SW480 (cell line): Measurements from ENCODE around the gene BICD1.

ENCODE experiments used
- DNase-seq: peaks from one replicate; pipeline ENCODE4 v3.0.0-alpha.2; 2016; ENCODE audit warnings: low spot score

The BICD1 gene

GRCh38 chr12:32104572-32105355 lies 1.9 kb upstream of the BICD1 start:
- DNase-seq: no peak

- DNase-seq: no peak
Measured at GRCh38 chr12:32105986-32106516, 596 bp upstream of the BICD1 start.

DNA sequence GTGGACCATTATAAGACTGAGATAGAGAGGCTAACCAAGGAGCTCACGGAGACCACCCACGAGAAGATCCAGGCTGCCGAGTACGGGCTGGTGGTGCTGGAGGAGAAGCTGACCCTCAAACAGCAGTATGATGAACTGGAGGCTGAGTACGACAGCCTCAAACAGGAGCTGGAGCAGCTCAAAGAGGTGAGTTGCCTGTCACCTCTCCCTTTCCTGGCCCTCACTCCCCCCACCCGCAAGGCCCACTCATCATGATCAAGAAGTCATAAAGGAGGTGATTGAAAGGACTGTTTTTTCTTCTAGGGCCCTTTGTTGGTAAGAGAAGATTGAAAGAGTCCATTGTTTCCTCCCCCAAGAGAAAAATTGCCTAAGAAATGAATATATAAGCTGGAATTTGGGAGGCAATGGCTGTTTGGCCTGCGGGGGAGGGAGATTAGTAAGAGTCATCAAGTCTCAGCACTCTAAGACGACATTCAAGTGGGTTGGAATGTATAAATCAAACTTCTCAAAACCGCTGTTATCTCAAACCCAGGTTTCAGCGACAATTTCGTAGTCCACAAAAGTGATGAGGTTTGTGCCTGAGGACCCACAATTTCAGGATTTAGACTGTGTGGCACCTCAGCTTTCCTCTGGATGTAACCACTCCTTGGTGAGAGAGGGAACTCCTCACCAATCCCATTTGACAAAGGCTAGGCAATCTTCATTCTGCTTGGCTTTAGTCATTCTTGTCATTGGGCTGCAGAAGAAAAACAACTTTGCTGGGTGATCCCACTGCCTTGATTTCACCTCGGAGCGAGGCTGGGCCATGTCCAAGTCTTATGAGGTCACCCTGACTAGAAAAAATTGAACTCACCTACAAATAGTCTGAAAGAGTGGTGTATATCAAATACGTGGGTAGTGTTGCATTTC lies 966 bp downstream of the BICD1 start:
- DNase-seq: peak; percentile 47

DNA sequence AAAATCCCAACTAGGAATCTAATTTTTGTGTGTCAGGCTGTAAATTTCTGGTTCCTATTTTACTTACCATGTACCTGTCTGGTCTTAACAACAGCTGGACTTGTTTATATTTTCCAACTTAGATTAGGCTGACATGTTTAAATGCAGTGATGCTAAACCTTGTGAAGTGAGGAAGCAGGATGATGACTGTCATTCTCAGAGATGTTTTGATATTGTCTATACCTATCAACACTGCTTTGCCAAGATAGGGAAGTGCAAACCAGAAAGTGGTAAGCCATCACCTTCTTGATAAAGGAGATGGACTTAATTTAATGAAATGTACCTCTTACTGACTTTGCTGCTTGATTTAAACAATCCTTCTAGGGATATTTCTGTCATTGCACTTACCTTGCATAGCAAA lies 2.1 kb downstream of the BICD1 start:
- DNase-seq: no peak

GRCh38 chr12:32110417-32110816 lies 3.8 kb downstream of the BICD1 start:
- no peak for DNase-seq

GRCh38 chr12:32110942-32111341 lies 4.3 kb downstream of the BICD1 start:
- no peak for DNase-seq

GRCh38 chr12:32115404-32116104 lies 8.9 kb downstream of the BICD1 start:
- peak; percentile 90 for DNase-seq

- DNase-seq: no peak
Measured at GRCh38 chr12:32116897-32117296, 10.2 kb downstream of the BICD1 start.

- no peak for DNase-seq
Measured at GRCh38 chr12:32117316-32117715, 10.7 kb downstream of the BICD1 start.

DNA sequence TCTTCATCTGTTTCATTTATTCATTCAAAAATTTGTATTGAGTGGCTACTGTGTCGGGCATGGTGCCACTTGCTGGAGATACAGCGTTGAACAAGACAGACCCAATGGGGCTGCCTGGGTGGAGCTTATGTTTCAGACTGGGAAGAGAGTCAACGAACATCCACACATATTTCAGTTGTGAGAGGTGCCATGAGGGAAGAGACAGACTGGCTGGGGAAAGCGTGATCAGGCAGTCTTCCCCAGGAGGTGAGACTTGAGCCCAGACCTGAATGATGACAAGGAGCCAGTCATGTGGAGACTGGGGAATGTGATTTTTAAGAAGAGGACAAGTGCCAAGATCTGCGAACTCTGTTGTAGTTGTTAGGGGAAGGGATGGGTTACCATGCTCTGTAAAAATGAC lies 12.2 kb downstream of the BICD1 start:
- DNase-seq: no peak

DNA sequence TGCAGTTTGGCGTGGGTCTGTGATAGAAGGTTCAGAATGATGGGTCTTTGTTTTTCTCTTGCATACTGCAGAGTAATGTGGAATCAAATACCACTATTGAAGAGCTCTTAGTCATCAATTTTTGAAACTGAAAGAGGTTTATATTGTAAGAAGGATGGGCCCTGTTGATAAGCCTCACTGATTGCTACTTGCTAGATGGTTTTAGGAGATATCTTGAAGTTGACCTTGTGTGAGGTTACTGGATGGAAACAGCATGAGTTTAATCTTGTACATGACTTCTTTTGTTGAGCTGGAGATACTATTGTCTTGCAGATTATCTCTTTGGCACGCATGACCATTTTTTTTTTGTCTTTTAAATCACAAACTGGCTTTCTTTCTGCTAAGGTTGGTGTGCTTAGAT lies 13.8 kb downstream of the BICD1 start:
- DNase-seq: no peak

DNA sequence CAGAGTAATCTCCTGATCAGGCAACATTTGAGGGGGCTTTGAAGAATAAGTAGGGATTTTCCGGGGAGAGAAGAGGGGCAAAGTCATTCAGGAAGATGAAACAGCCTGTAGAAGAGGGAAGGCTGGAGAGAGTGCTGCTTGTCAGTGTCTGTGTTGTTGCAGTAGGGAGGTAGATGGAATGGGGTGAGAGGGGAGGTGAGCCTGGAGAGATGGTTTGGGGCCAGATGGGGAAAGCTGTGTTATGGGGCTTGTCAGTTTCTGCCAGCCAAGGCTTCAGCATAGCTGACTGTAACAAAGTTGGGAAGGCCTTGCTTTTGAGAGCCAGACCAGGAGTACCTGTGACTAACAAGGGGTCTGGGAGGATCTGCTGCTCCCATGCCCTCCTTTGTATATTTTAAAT lies 18.0 kb downstream of the BICD1 start:
- no peak for DNase-seq

DNA sequence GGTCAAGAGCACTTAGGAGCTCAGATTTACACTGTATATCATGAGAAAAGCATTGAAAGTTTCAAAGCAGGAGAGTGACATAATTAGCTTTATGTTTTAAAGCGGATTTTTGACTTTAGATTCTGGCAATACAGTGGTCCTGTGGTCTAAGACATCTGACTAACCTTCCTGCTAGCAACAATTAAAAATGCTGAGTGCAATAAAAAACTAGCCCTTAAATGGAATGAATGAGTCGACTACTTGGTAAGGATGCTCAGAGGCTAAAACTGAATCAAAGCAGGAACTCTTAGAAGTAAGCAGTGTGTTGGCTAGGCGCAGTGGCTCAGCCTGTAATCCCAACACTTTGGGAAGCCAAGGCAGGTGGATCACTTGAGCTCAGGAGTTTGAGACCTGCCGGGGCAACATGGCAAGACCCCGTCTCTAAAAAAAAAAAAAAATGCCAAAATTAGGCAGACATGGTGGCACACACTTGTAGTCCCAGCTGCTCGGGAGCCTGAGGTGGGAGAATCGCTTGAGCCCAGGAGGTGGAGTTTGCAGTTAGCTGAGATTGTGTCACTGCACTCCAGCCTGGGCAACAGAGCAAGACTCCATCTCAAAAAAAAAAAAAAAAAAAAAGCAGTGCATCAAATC lies 18.9 kb downstream of the BICD1 start:
- no peak for DNase-seq

DNA sequence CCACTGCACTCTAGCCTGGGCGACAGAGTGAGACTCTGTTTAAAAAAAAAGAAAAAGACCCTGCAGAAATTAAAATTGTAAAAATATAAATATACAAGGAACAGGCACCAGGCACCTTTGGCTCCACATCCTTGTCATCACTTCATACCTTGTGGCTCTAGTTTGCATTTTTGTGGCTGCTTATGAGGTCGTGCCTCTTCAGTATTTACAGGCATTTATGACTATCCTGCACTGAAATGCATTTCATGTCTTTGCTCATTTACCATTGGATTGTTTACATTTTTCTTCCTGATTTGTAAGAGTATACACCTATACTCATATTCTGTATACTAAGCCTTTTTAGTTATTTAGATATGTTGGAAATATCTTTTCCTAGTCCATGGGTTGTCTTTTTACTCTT lies 20.1 kb downstream of the BICD1 start:
- DNase-seq: peak; percentile 82

DNA sequence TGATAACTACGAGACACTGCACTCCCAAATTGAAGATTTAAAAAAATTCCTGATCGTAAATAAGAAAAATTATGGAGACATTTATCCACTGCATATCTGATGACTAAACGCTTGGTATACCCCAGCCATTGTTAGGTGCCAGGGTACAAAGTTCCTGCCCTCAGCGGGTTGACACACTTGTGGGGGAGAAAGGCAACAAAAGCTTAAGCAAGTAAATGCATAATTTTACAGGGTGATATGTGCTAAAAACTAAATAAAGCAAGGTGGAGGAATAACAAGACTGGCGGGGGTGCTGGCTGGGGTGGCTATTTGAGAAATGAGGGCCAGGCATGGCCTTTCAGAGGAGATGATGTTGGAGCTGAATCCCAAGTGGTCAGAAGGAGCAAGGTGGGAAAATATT lies 25.0 kb downstream of the BICD1 start:
- DNase-seq: no peak

DNA sequence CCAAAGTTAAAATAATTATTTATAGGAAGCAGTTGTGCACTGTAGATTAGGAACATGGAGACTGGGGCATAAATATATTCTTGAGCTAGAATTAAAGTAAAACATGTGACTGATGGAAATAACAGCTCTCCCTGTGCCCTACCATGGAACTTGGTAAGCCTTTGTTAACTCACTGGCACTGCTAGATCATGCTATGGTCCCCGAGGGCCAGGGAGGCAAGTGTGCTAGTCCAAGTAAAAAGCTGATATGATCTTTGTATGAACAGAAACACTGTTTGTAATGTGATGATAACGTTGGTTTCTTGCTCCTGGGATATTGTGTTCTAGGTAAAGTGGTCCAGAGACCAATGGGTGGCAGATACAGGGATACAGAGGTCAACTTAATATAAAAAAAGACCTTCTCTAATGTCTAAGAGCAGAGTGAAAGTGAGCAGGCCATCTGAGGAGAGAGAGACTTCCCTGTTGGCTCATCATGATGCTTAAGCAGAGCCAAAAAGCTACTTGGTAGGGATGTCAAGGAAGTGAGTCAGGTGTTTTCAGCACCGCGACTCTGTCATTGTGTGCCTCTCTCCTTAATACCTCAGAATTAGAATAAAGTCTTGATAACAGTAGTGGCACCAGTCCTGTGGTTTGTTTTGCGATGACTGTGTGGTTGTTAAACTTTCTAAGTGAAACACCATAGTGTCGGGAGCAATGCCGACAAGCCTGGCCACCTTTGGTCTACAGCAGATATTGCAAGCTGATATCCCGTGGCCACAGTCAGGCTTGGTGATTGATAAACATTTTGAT lies 27.6 kb downstream of the BICD1 start:
- no peak for DNase-seq

DNA sequence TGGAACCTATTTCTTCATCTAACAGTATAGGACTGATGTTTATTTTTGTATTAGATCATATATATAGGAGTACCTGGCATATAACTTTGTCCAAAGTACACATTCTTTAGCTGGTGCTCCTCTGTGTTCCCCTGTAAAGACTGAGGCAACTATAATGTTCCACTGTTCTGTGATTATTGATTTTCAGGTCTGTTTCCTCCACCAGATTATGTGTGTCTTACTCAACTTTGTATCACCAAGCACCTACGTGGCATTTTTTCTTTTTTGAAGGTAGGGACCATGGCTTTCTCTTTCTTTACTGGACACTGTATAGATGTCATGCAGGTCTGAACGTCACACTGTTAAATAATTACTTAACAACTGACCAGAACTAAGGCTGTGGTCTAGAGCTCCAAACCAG lies 29.3 kb downstream of the BICD1 start:
- DNase-seq: no peak

DNA sequence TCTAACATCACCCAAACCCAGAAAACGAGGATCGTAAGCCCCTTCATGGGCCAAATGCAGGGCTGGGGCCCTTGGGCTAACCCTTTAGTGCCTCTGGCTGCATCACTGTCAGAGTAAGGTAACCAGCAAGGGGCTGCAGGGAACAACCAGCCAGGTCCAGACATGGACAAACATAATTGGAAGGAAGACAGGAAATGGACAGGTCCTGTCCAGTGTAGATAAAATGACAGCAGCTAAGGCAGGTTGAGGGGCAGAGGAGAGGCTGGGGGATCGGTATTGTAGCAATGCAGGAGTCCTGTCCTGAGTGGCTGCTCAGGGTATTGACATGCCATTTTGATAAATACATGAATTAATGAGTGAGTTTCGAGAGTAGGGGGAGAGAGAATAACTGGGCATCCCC lies 29.8 kb downstream of the BICD1 start:
- DNase-seq: no peak

DNA sequence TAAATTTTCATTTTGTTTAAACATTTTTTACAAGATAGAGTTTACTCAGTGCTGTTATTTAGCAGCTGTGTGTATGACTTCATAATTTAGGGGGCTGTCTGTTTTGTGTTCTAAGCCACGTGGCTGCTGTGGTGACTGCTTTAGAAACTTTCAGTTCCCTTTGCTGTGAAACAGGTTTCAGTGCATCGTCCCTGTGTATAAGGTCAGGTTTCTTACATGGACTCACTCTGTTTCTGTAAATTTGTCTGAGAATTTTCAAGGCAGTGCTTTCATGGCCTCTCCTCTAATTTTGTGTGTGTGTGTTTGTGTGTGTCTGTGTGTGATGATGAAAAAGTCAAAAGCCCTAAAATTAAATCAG lies 32.4 kb downstream of the BICD1 start:
- DNase-seq: no peak

DNA sequence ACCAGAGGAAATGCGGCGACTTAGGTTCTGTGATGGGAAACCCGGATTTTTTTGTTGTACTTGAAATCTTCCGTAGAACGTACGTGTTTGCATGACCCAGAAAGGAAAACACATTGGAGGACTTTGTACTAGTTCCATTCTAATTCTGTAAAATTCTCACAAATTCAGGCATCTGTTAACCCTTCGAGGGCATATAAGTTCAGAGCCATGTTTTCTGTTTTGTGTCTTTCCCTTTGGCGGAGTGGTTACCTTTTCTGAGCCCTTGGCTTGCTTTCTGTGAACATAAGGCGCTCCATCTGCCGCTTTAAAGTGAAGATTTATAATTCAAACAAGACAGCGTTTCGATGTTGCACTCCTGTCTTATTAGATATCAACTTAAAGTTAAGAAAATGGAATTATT lies 34.2 kb downstream of the BICD1 start:
- no peak for DNase-seq

DNA sequence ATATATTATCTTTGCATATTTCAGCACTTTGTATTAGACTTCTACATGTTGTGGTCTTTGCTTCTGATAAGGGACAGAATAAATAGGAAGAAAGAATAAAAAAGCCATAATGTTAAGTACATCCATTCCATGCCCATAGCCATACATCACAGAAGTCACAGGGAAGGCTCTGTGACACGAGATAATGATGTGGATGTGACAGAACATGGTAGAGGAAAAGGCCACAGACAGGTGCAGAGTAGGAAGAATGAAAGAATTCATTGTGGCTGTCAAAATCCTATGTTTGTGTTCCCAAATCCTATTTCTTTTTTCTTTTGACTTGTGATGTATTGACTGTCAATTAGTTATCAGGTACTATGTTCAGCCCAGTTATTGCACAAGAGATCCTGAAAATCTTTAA lies 38.4 kb downstream of the BICD1 start:
- no peak for DNase-seq
